SK-N-SH (cell line): ENCODE data around the gene TAC3. TPM values are rescaled to one million over a fixed set of nuclear protein-coding genes. Genes with fewer than 3 reads are reported as not detected.

Source experiments
- CTCF ChIA-PET: fragments of 300-600, 350-600 bp; formaldehyde crosslinking; extraction: SDS; loops from one replicate; lab custom pipeline; 2021; lab: Yijun Ruan, JAX
- POLR2A ChIA-PET: fragments of 350-600 bp; sonication (Branson Sonifier 250); formaldehyde crosslinking; extraction: SDS; loops from one replicate; lab custom pipeline; 2020; ENCODE audit warnings: antibody characterized with exemption, inconsistent platforms; lab: Yijun Ruan, JAX
- DNase-seq: peaks from one replicate; pipeline ENCODE4 v3.0.0; 2012
- H2AFZ ChIP-seq: fragments of 200-600 bp; sonication (generic); 2 replicates; pipeline ENCODE4 v1.8.1; 2016; ENCODE audit warnings: antibody characterized with exemption, mild to moderate bottlenecking, low read depth
- H3F3A ChIP-seq: fragments of 200-600 bp; sonication (generic); replicated peaks from 2 replicates; pipeline ENCODE3; 2016; ENCODE audit warnings: antibody characterized with exemption, mild to moderate bottlenecking; ENCODE audit not compliant: insufficient read depth
- H3K27ac ChIP-seq, 2 experiments: fragments of 200-500 bp in 1 of 2; fragments of 200-600 bp in 1 of 2; sonication (Bioruptor generic) in 1 of 2; sonication (generic), shearing (Covaris generic) in 1 of 2; 2 replicates each; pipeline versions ENCODE4 v1.5.1 to v1.6.1; 2014 to 2016; ENCODE audit warnings: low read depth in 2 of 2, inconsistent platforms in 1 of 2, low read length in 1 of 2, mild to moderate bottlenecking in 1 of 2, mixed read lengths in 1 of 2
- H3K27me3 ChIP-seq: fragments of 200-600 bp; sonication (generic), shearing (Covaris generic); 2 replicates; pipeline ENCODE4 v1.6.1; 2016; ENCODE audit warnings: mixed run types; ENCODE audit not compliant: insufficient read depth
- H3K36me3 ChIP-seq, 2 experiments: fragments of 200-500 bp in 1 of 2; fragments of 200-600 bp in 1 of 2; sonication (Bioruptor generic) in 1 of 2; sonication (generic) in 1 of 2; replicated peaks in 1 of 2; 2 replicates each; pipeline versions ENCODE3 to v1.5.1; 2014 to 2016; ENCODE audit warnings: low read length in 1 of 2, mild to moderate bottlenecking in 1 of 2; ENCODE audit not compliant: insufficient read depth in 2 of 2, control insufficient read depth in 1 of 2
- H3K4me1 ChIP-seq, 2 experiments: fragments of 200-500 bp in 1 of 2; fragments of 200-600 bp in 1 of 2; sonication (Bioruptor generic) in 1 of 2; sonication (generic), shearing (Covaris generic) in 1 of 2; 2 replicates each; pipeline versions ENCODE4 v1.5.1 to v1.6.1; 2014 to 2016; ENCODE audit warnings: low read depth in 1 of 2, low read length in 1 of 2, mixed run types in 1 of 2; ENCODE audit not compliant: insufficient read depth in 2 of 2, control insufficient read depth in 1 of 2
- H3K4me2 ChIP-seq: fragments of 200-600 bp; sonication (generic), shearing (Covaris generic); 2 replicates; pipeline ENCODE4 v1.6.1; 2017; ENCODE audit warnings: mixed run types
- H3K4me3 ChIP-seq, 2 experiments: fragments of 200-500 bp in 1 of 2; fragments of 200-600 bp in 1 of 2; sonication (Bioruptor generic) in 1 of 2; sonication (generic), shearing (Covaris generic) in 1 of 2; 2 replicates each; pipeline versions ENCODE4 v1.5.1 to v1.8.1; 2014 to 2016; ENCODE audit warnings: low read depth in 2 of 2, inconsistent platforms in 1 of 2, low read length in 1 of 2, mild to moderate bottlenecking in 1 of 2, mixed read lengths in 1 of 2, moderate library complexity in 1 of 2
- H3K79me2 ChIP-seq: fragments of 200-600 bp; sonication (generic); 2 replicates; pipeline ENCODE4 v1.8.1; 2017; ENCODE audit warnings: mild to moderate bottlenecking; ENCODE audit not compliant: insufficient read depth
- H3K9ac ChIP-seq: fragments of 200-600 bp; sonication (generic); 2 replicates; pipeline ENCODE4 v1.6.1; 2017; ENCODE audit warnings: mixed run types
- H3K9me2 ChIP-seq: fragments of 200-600 bp; sonication (generic); 2 replicates; pipeline ENCODE4 v1.6.1; 2017; ENCODE audit warnings: mixed run types
- H3K9me3 ChIP-seq: fragments of 200-600 bp; sonication (generic); 2 replicates; pipeline ENCODE4 v1.6.1; 2017; ENCODE audit warnings: mixed run types, mild to moderate bottlenecking, moderate library complexity
- H4K20me1 ChIP-seq: fragments of 200-600 bp; sonication (generic); 2 replicates; pipeline ENCODE4 v1.6.1; 2017; ENCODE audit warnings: mild to moderate bottlenecking, mixed run types; ENCODE audit not compliant: insufficient read depth
- CHD2 ChIP-seq: fragments of 150-350 bp; IDR thresholded peaks from 2 replicates; pipeline ENCODE4 v1.6.1; 2018; ENCODE audit warnings: low read length; ENCODE audit not compliant: partially characterized antibody
- CTCF ChIP-seq: fragments of 200-600 bp; sonication (generic); IDR thresholded peaks from 2 replicates; pipeline ENCODE4 v1.6.1; 2017; ENCODE audit warnings: antibody characterized with exemption, mild to moderate bottlenecking, moderate library complexity
- ELF1 ChIP-seq: IDR thresholded peaks from 2 replicates; pipeline ENCODE4 v1.4.0; 2012
- FOSL2 ChIP-seq: IDR thresholded peaks from 2 replicates; pipeline ENCODE4 v1.4.0; 2012; ENCODE audit warnings: low read depth, mild to moderate bottlenecking, moderate library complexity, borderline replicate concordance
- FOXJ3 ChIP-seq: sonication (generic); formaldehyde crosslinking; IDR thresholded peaks from 2 replicates; pipeline ENCODE4 v1.5.1; 2020; ENCODE audit warnings: mild to moderate bottlenecking, missing genetic modification reagents
- GABPA ChIP-seq: IDR thresholded peaks from 2 replicates; pipeline ENCODE4 v1.4.0; 2012; ENCODE audit warnings: low read depth, mild to moderate bottlenecking
- GATA2 ChIP-seq: sonication (generic); formaldehyde crosslinking; IDR thresholded peaks from 2 replicates; pipeline ENCODE4 v1.5.0; 2020; ENCODE audit warnings: mild to moderate bottlenecking, missing genetic modification reagents
- MXI1 ChIP-seq: IDR thresholded peaks from 2 replicates; pipeline ENCODE4 v1.6.1; 2012; ENCODE audit warnings: mild to moderate bottlenecking, low read depth, low read length, improper control_type of control experiment
- NFIC ChIP-seq: IDR thresholded peaks from 2 replicates; pipeline ENCODE4 v1.4.0; 2012; ENCODE audit warnings: borderline replicate concordance
- POLR2AphosphoS5 ChIP-seq: IDR thresholded peaks from 2 replicates; pipeline ENCODE4 v1.6.1; 2012; ENCODE audit warnings: low read depth, low read length
- RAD21 ChIP-seq: IDR thresholded peaks from 2 replicates; pipeline ENCODE4 v1.6.1; 2012; ENCODE audit warnings: mild to moderate bottlenecking, low read length
- RCOR1 ChIP-seq: fragments of 150-350 bp; IDR thresholded peaks from 2 replicates; pipeline ENCODE4 v1.6.1; 2017; ENCODE audit warnings: antibody characterized with exemption, low read length
- RXRA ChIP-seq: IDR thresholded peaks from 2 replicates; pipeline ENCODE4 v1.4.0; 2012; ENCODE audit warnings: low read depth, mild to moderate bottlenecking, borderline replicate concordance
- SMC3 ChIP-seq: IDR thresholded peaks from 2 replicates; pipeline ENCODE4 v1.6.1; 2012; ENCODE audit warnings: low read depth, low read length, improper control_type of control experiment
- TAF1 ChIP-seq: IDR thresholded peaks from 2 replicates; pipeline ENCODE4 v1.6.1; 2012; ENCODE audit warnings: low read depth, mild to moderate bottlenecking, low read length, moderate library complexity, borderline replicate concordance
- WGBS: methylation state at CpG from one replicate; pipeline ENCODE4 v1.1.6; 2017; ENCODE audit warnings: low lambda C conversion rate; 5-methylcytosine and 5-hydroxymethylcytosine counted together
- polyA plus RNA-seq, 3 experiments: library from polyadenylated mRNA; depleted of rRNA; stranded (reverse); fragments of >200 nt; gene quantifications; 2 replicates each; pipeline ENCODE4 v1.2.3, GENCODE V29; 2012
- TF ChIP-seq, protein P1 (sequence below): fragments of 150-350 bp; IDR thresholded peaks from 2 replicates; pipeline ENCODE4 v1.6.1; 2017; ENCODE audit warnings: antibody characterized with exemption, low read length, low read depth, borderline replicate concordance
- TF ChIP-seq, protein P2 (sequence below): IDR thresholded peaks from 2 replicates; pipeline ENCODE4 v1.4.0; 2012; ENCODE audit warnings: low read depth, borderline replicate concordance

Gene TAC3
- polyA plus RNA-seq, 1 of the 3 experiments (the other 2 are of a cell fraction) = not detected

DNA sequence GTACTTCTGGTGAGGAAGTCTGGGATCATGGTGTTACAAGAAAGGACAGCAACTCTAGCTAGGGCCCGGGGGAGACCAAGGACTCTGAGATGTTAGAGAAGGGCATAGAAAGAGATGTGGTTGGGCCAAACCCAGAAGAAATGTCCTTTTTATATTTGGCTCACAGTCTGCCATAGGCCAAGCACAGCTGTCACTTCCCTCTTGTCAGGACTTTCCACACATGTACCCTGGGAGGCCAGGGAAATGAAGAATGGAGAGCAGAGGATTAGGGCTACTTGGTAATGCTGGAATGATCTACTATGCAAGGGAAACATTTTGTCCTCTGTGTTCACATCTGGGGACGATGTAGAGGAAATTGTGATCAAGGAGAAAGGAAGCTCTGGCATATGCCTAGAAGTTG lies 24.4 kb upstream of the TAC3 start:
- Histone ChIP-seq H3K4me2 (no peak overlapping the region), H3F3A (no peaks in the 10 kb centered on the region), H3K9me3 (no peaks in the 10 kb centered on the region), H3K36me3 (no peaks in the 10 kb centered on the region), H3K9ac (no peak overlapping the region), H3K27ac (no peak overlapping the region), H3K79me2 (no peaks in the 10 kb centered on the region), H3K27me3 (peaks cover 23% of the 10 kb centered on the region), H4K20me1 (no peaks in the 10 kb centered on the region), H2AFZ (no peak overlapping the region), H3K4me3 (no peak overlapping the region), H3K4me1 (no peaks in the 10 kb centered on the region), H3K9me2 (no peaks in the 10 kb centered on the region)
- POLR2A ChIA-PET = no interaction called here
- CTCF ChIA-PET = interaction anchor here (0.8 to 1.6 kb wide), 4 partner anchors 12 to 136 kb away, joined by 3 to 5 read pairs (median 3); no protein-coding TSS in a partner anchor
- DNase-seq = no peak
- WGBS = 26% methylated on average over 2 of the region's 2 CpGs
- TF ChIP-seq RCOR1 (no peak), SMC3 (no peak), POLR2AphosphoS5 (no peak), MXI1 (no peak), ELF1 (no peak), GATA2 (CRISPR knock-in tag) (no peak), RAD21 (no peak), FOXJ3 (CRISPR knock-in tag) (no peak), NFIC (no peak), RXRA (no peak), FOSL2 (no peak), CTCF (no peak), GABPA (no peak)
- TF ChIP-seq, protein P1, sequence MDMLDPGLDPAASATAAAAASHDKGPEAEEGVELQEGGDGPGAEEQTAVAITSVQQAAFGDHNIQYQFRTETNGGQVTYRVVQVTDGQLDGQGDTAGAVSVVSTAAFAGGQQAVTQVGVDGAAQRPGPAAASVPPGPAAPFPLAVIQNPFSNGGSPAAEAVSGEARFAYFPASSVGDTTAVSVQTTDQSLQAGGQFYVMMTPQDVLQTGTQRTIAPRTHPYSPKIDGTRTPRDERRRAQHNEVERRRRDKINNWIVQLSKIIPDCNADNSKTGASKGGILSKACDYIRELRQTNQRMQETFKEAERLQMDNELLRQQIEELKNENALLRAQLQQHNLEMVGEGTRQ = no peak

- Histone ChIP-seq H3K4me1 (no peaks in the 10 kb centered on the region), H3K27ac (no peak overlapping the region), H3K4me3 (no peak overlapping the region), H3F3A (no peaks in the 10 kb centered on the region), H2AFZ (no peak overlapping the region), H3K27me3 (peaks cover 23% of the 10 kb centered on the region), H3K36me3 (no peaks in the 10 kb centered on the region), H3K9ac (no peak overlapping the region), H3K9me3 (no peaks in the 10 kb centered on the region), H4K20me1 (no peaks in the 10 kb centered on the region), H3K9me2 (no peaks in the 10 kb centered on the region), H3K79me2 (no peaks in the 10 kb centered on the region), H3K4me2 (no peak overlapping the region)
- ChIA-PET CTCF (interaction anchor here (0.9 to 1.6 kb wide), 3 partner anchors 20 to 136 kb away, joined by 3 to 5 read pairs (median 3); no protein-coding TSS in a partner anchor), POLR2A (no interaction called here)
- WGBS = 62% methylated on average over 4 of the region's 4 CpGs
- TF ChIP-seq GABPA = no peak
- TF ChIP-seq, protein P2, sequence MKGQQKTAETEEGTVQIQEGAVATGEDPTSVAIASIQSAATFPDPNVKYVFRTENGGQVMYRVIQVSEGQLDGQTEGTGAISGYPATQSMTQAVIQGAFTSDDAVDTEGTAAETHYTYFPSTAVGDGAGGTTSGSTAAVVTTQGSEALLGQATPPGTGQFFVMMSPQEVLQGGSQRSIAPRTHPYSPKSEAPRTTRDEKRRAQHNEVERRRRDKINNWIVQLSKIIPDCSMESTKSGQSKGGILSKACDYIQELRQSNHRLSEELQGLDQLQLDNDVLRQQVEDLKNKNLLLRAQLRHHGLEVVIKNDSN = no peak
- TF ChIP-seq FOSL2 = no peak
- no peak for TF ChIP-seq RCOR1
- no peak for TF ChIP-seq TAF1
- TF ChIP-seq CHD2 = no peak
- TF ChIP-seq MXI1 = no peak
- no peak for TF ChIP-seq SMC3
- DNase-seq = no peak
Observed at GRCh38 chr12:57040211-57040610, 23.9 kb upstream of the TAC3 start.
